Osteoblast (primary cell): ENCODE measurements around the gene SORBS2. TPM values are rescaled to one million over a fixed set of nuclear protein-coding genes. Genes with fewer than 3 reads are reported as not detected.

Experiments
- DNase-seq: peaks from one replicate; pipeline ENCODE4 v3.0.0; 2011; ENCODE audit warnings: low spot score, mixed read lengths; ENCODE audit not compliant: insufficient read length; ENCODE audit errors: missing footprints
- H2AFZ ChIP-seq: 2 replicates; pipeline ENCODE4 v1.6.0; 2011; ENCODE audit warnings: mild to moderate bottlenecking, low read length
- H3K27ac ChIP-seq: 2 replicates; pipeline ENCODE4 v1.5.1; 2011; ENCODE audit warnings: mild to moderate bottlenecking, low read depth, low read length, moderate library complexity
- H3K27me3 ChIP-seq: 2 replicates; pipeline ENCODE4 v1.6.0; 2012; ENCODE audit warnings: mild to moderate bottlenecking, control low read depth, inconsistent platforms, low read length, moderate library complexity; ENCODE audit not compliant: insufficient read depth
- H3K36me3 ChIP-seq: 2 replicates; pipeline ENCODE4 v1.5.1; 2011; ENCODE audit warnings: mild to moderate bottlenecking, low read length, control low read depth, moderate library complexity; ENCODE audit not compliant: insufficient read depth
- H3K4me1 ChIP-seq: 2 replicates; pipeline ENCODE4 v1.5.1; 2011; ENCODE audit warnings: mild to moderate bottlenecking, low read length, control low read depth, moderate library complexity; ENCODE audit not compliant: insufficient read depth
- H3K4me2 ChIP-seq: 2 replicates; pipeline ENCODE4 v1.6.0; 2011; ENCODE audit warnings: mild to moderate bottlenecking, low read length; ENCODE audit not compliant: insufficient read depth
- H3K4me3 ChIP-seq: fragments of 200-600 bp; sonication (generic); 3 replicates; pipeline ENCODE4 v1.5.1; 2012; ENCODE audit warnings: mild to moderate bottlenecking, low read length, inconsistent platforms; ENCODE audit not compliant: insufficient read depth
- H3K79me2 ChIP-seq: 2 replicates; pipeline ENCODE4 v1.6.0; 2012; ENCODE audit warnings: mild to moderate bottlenecking, low read length, control low read depth, inconsistent platforms; ENCODE audit not compliant: insufficient read depth
- H3K9me3 ChIP-seq: 2 replicates; pipeline ENCODE4 v1.5.1; 2011; ENCODE audit warnings: low read depth, low read length, control low read depth
- H4K20me1 ChIP-seq: 2 replicates; pipeline ENCODE4 v1.6.0; 2012; ENCODE audit warnings: mild to moderate bottlenecking, low read length, control low read depth; ENCODE audit not compliant: insufficient read depth
- CTCF ChIP-seq: IDR thresholded peaks from 2 replicates; pipeline ENCODE4 v1.5.1; 2011; ENCODE audit warnings: mild to moderate bottlenecking, low read depth, low read length, moderate library complexity; ENCODE audit errors: extremely low read depth
- total RNA-seq: library from RNA; depleted of rRNA; stranded (reverse); fragments of >200 nt; gene quantifications from 2 replicates; pipeline ENCODE4 v1.2.3, GENCODE V29; 2012

SORBS2 gene
- total RNA-seq, 1 donor: 85.0 TPM

GRCh38 chr4:185565696-185566095 is 246.3 kb downstream of the SORBS2 start:
- H3K27ac ChIP-seq: no peak overlapping the region
- H4K20me1 ChIP-seq: no peaks in the 10 kb centered on the region
- H2AFZ ChIP-seq: no peak overlapping the region
- H3K27me3 ChIP-seq: no peaks in the 10 kb centered on the region
- peaks cover 14% of the 10 kb centered on the region for H3K4me1 ChIP-seq
- DNase-seq: no peak
- no peak overlapping the region for H3K4me3 ChIP-seq
- TF ChIP-seq CTCF: no peak
- no peaks in the 10 kb centered on the region for H3K36me3 ChIP-seq
- no peaks in the 10 kb centered on the region for H3K9me3 ChIP-seq
- no peaks in the 10 kb centered on the region for H3K79me2 ChIP-seq
- H3K4me2 ChIP-seq: no peak overlapping the region

GRCh38 chr4:185564349-185564748 is 247.6 kb downstream of the SORBS2 start:
- no peak overlapping the region for H2AFZ ChIP-seq
- H3K27me3 ChIP-seq: no peaks in the 10 kb centered on the region
- H4K20me1 ChIP-seq: no peaks in the 10 kb centered on the region
- TF ChIP-seq CTCF: no peak
- no peak overlapping the region for H3K4me3 ChIP-seq
- DNase-seq: no peak
- H3K9me3 ChIP-seq: no peaks in the 10 kb centered on the region
- H3K79me2 ChIP-seq: no peaks in the 10 kb centered on the region
- H3K4me2 ChIP-seq: no peak overlapping the region
- no peaks in the 10 kb centered on the region for H3K36me3 ChIP-seq
- H3K27ac ChIP-seq: no peak overlapping the region
- H3K4me1 ChIP-seq: peaks cover 20% of the 10 kb centered on the region

- Histone ChIP-seq H3K9me3 (no peaks in the 10 kb centered on the region), H2AFZ (no peak overlapping the region), H3K4me1 (peaks cover 17% of the 10 kb centered on the region), H4K20me1 (no peaks in the 10 kb centered on the region), H3K36me3 (no peaks in the 10 kb centered on the region), H3K27me3 (no peaks in the 10 kb centered on the region), H3K4me3 (no peak overlapping the region), H3K79me2 (no peaks in the 10 kb centered on the region), H3K4me2 (no peak overlapping the region), H3K27ac (no peak overlapping the region)
- DNase-seq: no peak
- TF ChIP-seq CTCF: no peak
Observed at GRCh38 chr4:185562531-185562930, 249.5 kb downstream of the SORBS2 start.

- peak overlapping the region; percentile 3 for H3K4me2 ChIP-seq
Observed at GRCh38 chr4:185560316-185560715, 251.7 kb downstream of the SORBS2 start.

More at GRCh38 chr4:185560316-185560715, 251.7 kb downstream of the SORBS2 start:
- Histone ChIP-seq H3K4me3 (no peak overlapping the region), H3K27me3 (no peaks in the 10 kb centered on the region), H3K4me1 (peaks cover 6% of the 10 kb centered on the region), H3K27ac (no peak overlapping the region), H4K20me1 (no peaks in the 10 kb centered on the region), H3K36me3 (no peaks in the 10 kb centered on the region), H3K79me2 (no peaks in the 10 kb centered on the region), H2AFZ (no peak overlapping the region), H3K9me3 (no peaks in the 10 kb centered on the region)
- DNase-seq: no peak
- TF ChIP-seq CTCF: no peak
